Right lobe of liver (tissue), 4 donors: ENCODE data around the gene ELAVL4.

Experiments
- POLR2A ChIP-seq: fragments of 450-650 bp; IDR thresholded peaks from one replicate; pipeline ENCODE4 v1.6.1; 2017; ENCODE audit warnings: antibody characterized with exemption, mild to moderate bottlenecking
- TF ChIP-seq, protein P1 (sequence below), 4 donors: fragments of 200-600 bp in 3 of 4; fragments of 450-650 bp in 1 of 4; IDR thresholded peaks; one replicate each; pipeline versions ENCODE4 v1.5.1 to v1.8.0; 2016 to 2022; ENCODE audit warnings: antibody characterized with exemption in 4 of 4, mild to moderate bottlenecking in 2 of 4
- donor health status: DM: no; HTN: no; CAD: no.
- donor health status: DM: no; HTN: no; CAD: no.
- donor health status: DM: no; HTN: yes; CAD: no.

DNA sequence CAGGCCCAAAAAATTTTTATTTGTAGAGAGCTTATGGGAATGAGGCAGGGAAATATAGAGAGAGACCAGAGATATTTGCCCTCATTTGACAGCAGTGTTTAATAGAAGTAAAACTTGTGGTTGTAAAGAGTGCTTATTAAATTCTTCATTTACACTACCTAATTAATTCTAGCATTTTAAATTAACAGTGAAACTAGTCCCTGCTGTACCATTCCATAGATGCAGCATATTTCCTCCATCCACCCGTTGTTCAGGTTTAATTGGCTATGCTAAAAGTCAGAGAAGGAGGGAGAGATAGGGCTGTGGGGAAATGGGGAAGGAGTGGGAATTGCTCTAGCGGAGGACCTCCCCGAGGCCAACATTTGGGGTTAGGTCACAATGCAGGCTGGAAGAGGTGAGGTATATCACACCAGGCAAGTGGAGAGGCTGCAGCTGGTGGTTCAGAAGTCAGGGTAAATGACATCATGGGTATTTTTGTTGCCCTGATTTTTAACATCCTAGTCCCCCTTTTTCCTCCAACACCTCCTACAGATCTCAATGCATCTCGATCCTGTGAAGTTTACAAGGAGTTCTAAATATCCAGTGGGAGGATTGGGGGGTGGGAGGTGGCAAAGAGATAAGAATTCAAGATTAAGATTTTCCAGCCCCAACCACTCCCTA is 38.6 kb downstream of the ELAVL4 start:
- TF ChIP-seq, protein P1, sequence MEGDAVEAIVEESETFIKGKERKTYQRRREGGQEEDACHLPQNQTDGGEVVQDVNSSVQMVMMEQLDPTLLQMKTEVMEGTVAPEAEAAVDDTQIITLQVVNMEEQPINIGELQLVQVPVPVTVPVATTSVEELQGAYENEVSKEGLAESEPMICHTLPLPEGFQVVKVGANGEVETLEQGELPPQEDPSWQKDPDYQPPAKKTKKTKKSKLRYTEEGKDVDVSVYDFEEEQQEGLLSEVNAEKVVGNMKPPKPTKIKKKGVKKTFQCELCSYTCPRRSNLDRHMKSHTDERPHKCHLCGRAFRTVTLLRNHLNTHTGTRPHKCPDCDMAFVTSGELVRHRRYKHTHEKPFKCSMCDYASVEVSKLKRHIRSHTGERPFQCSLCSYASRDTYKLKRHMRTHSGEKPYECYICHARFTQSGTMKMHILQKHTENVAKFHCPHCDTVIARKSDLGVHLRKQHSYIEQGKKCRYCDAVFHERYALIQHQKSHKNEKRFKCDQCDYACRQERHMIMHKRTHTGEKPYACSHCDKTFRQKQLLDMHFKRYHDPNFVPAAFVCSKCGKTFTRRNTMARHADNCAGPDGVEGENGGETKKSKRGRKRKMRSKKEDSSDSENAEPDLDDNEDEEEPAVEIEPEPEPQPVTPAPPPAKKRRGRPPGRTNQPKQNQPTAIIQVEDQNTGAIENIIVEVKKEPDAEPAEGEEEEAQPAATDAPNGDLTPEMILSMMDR (IDR thresholded peaks at IDR 0.05), result no peak
- no peak for TF ChIP-seq POLR2A
